ENCODE results near the gene FAM89B. TPM values are rescaled to one million over a fixed set of nuclear protein-coding genes. Genes with fewer than 3 reads are reported as not detected.

FAM89B gene
- total and polyA plus RNA-seq, 4 donors: 49.5 to 83.4 (median 65.9) TPM

DNA sequence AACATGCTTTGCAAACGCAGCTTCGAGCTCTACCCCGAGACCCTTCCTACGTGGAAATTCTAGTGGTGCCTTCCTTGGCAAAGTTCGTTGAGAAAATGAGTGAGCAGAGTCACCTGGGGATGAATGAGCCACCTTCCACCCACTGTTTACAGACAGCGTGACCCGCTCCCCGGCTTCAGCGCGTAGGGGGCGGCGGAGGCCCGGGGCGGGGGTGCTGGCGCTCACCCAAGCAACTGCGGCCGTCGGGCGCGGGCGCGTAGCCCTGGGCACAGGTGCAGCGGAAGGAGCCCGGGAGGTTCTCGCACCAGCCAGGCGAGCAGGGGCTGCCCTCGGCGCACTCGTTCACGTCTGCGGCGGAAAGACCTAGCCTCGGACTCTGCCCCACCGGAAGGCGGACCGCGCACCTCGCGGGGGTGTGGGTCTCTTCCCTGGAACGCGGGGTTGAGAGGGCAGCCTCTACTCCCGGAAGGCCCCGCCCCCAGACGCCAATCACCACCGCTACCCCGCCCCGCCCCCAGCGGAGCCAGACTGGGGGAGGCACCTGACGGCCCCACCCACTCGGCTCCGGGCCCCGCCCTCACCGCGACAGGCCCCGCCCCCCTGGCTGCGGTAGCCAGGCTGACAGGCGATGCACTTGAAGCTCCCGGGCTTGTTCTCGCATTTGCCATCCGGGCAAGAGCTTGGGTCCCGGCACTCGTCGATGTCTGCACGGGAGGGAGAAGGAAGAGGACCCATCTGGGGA, 25.9 kb upstream of the FAM89B start:
- Histone ChIP-seq H3K27ac (ENCODE audit: low read depth in 1 of 2, low read length in 2 of 2) (no peak overlapping the region), H3K36me3 (ENCODE audit: control insufficient read depth in 1 of 2, insufficient read depth in 2 of 2, low read length in 1 of 2) (no peaks in the 10 kb centered on the region), H3K4me1 (ENCODE audit: control insufficient read depth in 1 of 2, insufficient read depth in 2 of 2, low read length in 2 of 2) (no peaks in the 10 kb centered on the region), H3K4me3 (ENCODE audit: low read length in 2 of 2) (no peak overlapping the region), H3K27me3 (ENCODE audit: control insufficient read depth in 1 of 2, insufficient read depth in 2 of 2, low read length in 1 of 2) (no peaks in the 10 kb centered on the region), H3K9me3 (ENCODE audit: control insufficient read depth, low read length) (no peaks in the 10 kb centered on the region)
- WGBS, 2 donors: 60% methylated on average over 60 to 64 of the region's 64 CpGs
- intact Hi-C loops (cut with DNase I): no loop called here
- DNase-seq: peak; percentile 89 to 91
- peak; percentile 74 for ATAC-seq (ENCODE audit: low FRiP score)

DNA sequence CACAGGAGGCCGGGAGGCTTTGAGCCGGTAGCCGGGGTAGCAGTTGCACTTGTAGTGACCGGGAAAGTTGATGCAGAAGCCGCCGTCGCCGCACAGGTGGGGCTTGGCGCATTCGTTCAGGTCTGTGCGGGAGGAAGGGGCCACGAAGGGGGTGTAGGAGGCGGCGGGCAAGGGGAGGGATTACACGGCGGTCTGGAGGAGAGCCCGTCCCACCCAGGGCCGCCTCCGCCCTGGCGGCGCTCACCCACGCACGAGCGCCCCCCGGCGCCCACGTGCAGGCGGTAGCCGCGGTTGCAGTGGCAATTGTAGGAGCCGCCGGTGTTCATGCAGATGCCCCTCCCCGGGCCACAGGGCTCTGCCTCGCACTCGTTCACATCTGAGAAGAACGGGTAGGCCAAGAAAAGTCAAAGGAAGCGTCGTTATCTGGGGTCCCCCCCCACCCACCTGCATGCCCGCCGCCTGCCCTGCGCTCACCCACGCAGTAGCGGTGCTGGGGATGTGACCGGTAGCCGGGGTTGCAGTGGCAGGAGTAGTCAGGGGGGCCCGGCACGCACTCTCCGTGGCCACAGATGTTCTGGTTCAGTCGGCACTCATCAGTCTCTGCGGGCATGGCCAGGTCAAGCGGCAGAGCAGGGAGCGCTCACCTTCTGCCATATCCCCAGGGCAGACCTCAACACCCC, 24.8 kb upstream of the FAM89B start:
- WGBS, 2 donors: 75 to 78% methylated on average over 43 to 52 of the region's 52 CpGs
- Histone ChIP-seq H3K27me3 (ENCODE audit: control insufficient read depth in 1 of 2, insufficient read depth in 2 of 2, low read length in 1 of 2) (no peaks in the 10 kb centered on the region), H3K4me1 (ENCODE audit: control insufficient read depth in 1 of 2, insufficient read depth in 2 of 2, low read length in 2 of 2) (no peaks in the 10 kb centered on the region), H3K36me3 (ENCODE audit: control insufficient read depth in 1 of 2, insufficient read depth in 2 of 2, low read length in 1 of 2) (peaks cover 0 to 2% of the 10 kb centered on the region in 2 donors), H3K27ac (ENCODE audit: low read depth in 1 of 2, low read length in 2 of 2) (no peak overlapping the region), H3K4me3 (ENCODE audit: low read length in 2 of 2) (no peak overlapping the region), H3K9me3 (ENCODE audit: control insufficient read depth, low read length) (no peaks in the 10 kb centered on the region)
- intact Hi-C loops (cut with DNase I): no loop called here
- ATAC-seq (ENCODE audit: low FRiP score): no peak
- no peak for DNase-seq

DNA sequence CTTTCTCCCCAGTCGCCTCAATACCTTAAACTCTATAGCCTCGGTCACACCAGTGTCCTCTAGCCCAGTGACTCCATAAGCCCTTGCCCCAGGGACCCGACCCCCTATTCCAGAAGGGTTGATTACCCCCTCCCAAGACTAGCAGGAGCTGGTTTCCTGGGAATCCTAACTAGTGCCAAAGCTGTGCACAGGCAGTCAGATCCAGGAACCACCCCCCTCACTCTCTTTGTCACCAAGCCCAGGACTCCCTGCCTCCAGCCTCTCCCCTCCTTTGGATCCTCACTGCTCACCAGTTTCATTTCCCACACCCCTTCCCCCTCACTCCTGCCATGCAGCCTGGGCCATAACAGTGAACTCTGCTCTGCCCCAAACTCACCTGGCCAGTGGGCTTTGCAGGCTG, 23.9 kb upstream of the FAM89B start:
- H3K9me3 ChIP-seq (ENCODE audit: control insufficient read depth, low read length): no peaks in the 10 kb centered on the region
- DNase-seq (no peak), ATAC-seq (ENCODE audit: low FRiP score) (no peak)
- H3K27me3 ChIP-seq (ENCODE audit: control insufficient read depth in 1 of 2, insufficient read depth in 2 of 2, low read length in 1 of 2): no peaks in the 10 kb centered on the region
- H3K4me1 ChIP-seq (ENCODE audit: control insufficient read depth in 1 of 2, insufficient read depth in 2 of 2, low read length in 2 of 2): no peaks in the 10 kb centered on the region
- H3K36me3 ChIP-seq (ENCODE audit: control insufficient read depth in 1 of 2, insufficient read depth in 2 of 2, low read length in 1 of 2): peaks cover 0 to 2% of the 10 kb centered on the region in 2 donors
- WGBS, 2 donors: 86 to 88% methylated on average over 3 of the region's 3 CpGs
- H3K27ac ChIP-seq (ENCODE audit: low read depth in 1 of 2, low read length in 2 of 2): no peak overlapping the region
- no peak overlapping the region for H3K4me3 ChIP-seq (ENCODE audit: low read length in 2 of 2)
- intact Hi-C loops (cut with DNase I): no loop called here

DNA sequence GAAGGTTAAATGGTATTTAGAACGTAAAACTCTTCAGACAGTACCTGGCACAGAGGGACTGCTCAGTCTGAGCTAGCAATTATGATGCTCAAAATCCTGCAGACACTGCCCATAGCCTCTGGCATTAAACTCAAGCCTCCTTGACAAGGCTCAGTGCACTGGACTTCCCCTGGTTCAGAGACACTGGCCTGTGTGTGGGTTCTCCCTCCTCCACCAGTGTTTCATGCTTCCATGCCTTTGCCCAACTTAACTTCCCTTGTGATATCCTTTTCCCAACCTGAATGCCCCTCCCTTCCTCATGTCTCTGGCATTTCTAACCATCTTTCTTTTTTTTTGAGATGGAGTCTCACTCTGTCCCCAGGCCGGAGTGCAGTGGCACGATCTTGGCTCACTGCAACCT, 23.2 kb upstream of the FAM89B start:
- no peaks in the 10 kb centered on the region for H3K27me3 ChIP-seq (ENCODE audit: control insufficient read depth in 1 of 2, insufficient read depth in 2 of 2, low read length in 1 of 2)
- no peak for DNase-seq
- no peaks in the 10 kb centered on the region for H3K9me3 ChIP-seq (ENCODE audit: control insufficient read depth, low read length)
- no peak overlapping the region for H3K27ac ChIP-seq (ENCODE audit: low read depth in 1 of 2, low read length in 2 of 2)
- intact Hi-C loops (cut with DNase I): no loop called here
- peaks cover 0 to 2% of the 10 kb centered on the region in 2 donors for H3K36me3 ChIP-seq (ENCODE audit: control insufficient read depth in 1 of 2, insufficient read depth in 2 of 2, low read length in 1 of 2)
- WGBS, 2 donors: 83 to 85% methylated on average over 3 of the region's 3 CpGs
- no peak for ATAC-seq (ENCODE audit: low FRiP score)
- no peak overlapping the region for H3K4me3 ChIP-seq (ENCODE audit: low read length in 2 of 2)
- H3K4me1 ChIP-seq (ENCODE audit: control insufficient read depth in 1 of 2, insufficient read depth in 2 of 2, low read length in 2 of 2): no peaks in the 10 kb centered on the region

DNA sequence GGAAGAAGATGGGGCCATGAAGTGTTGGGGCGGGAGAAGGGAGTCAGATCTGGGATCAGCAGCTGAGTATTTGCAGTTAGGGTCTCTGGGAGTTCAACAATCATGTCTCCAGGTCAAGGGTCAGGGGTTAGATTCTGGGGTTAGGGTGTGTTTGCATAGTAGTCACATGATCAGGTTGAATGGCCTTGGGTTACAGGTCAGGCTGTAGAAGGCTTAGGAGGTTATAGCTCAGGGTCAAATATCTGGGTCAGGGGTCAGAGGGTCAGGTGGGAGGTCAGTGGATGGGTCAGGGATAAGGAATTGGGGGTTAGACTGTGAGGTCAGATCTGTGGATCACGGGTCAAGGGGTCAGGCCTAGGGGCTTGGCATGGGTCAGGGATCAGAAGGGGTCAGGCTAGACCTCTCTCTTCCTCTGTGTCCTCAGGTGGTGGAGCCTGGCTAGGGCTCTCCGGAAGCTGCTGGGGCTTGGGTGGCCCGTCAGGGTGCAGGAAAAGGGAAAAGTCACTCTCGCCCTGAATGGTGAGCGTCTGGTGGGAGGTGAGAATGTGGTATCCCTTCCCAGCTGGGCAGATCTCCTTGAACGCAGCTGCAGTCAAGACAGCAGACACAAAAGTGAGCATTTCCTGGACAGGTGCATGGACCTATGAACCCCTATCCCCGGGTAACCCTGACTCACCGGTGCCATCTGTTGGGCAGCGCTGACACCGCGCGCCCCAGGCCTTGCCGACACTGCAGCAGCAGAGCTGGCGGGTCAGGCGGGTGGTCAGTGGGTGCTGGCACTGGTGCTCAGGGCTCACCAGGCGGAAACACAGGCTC, 20.6 kb upstream of the FAM89B start:
- intact Hi-C loops (cut with DNase I): no loop called here
- peaks cover 0 to 2% of the 10 kb centered on the region in 2 donors for H3K36me3 ChIP-seq (ENCODE audit: control insufficient read depth in 1 of 2, insufficient read depth in 2 of 2, low read length in 1 of 2)
- no peak overlapping the region for H3K4me3 ChIP-seq (ENCODE audit: low read length in 2 of 2)
- no peak overlapping the region for H3K27ac ChIP-seq (ENCODE audit: low read depth in 1 of 2, low read length in 2 of 2)
- H3K4me1 ChIP-seq (ENCODE audit: control insufficient read depth in 1 of 2, insufficient read depth in 2 of 2, low read length in 2 of 2): no peaks in the 10 kb centered on the region
- no peaks in the 10 kb centered on the region for H3K27me3 ChIP-seq (ENCODE audit: control insufficient read depth in 1 of 2, insufficient read depth in 2 of 2, low read length in 1 of 2)
- 54 to 55% methylated on average over 17 of the region's 17 CpGs for WGBS, 2 donors
- no peaks in the 10 kb centered on the region for H3K9me3 ChIP-seq (ENCODE audit: control insufficient read depth, low read length)
- DNase-seq (no peak), ATAC-seq (ENCODE audit: low FRiP score) (no peak)

DNA sequence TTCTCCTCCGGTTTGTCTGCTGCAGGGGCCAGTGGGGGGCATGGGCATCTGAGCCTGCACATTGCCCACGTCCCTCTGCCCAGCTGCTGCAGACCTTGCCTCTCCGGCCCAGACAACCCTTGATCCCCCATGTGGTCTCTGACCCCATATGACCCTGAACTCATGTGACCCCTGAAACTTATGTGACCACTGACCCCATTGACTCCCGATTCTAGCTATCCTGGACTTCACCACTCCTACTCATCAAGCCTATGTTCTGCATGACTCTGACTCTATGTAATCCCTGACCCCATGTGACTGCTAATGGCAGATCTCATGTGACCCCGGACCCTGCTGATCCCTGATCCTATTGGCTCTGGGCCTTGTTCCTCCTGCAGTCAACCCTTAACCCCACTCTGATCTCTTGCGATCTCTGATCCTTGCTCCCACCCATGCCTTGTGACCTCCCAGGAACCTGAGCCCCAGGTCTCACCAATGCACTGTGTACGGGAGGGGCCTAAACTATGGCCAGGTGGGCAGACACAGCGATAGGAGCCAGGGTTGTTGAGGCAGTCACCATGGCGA, 19.9 kb upstream of the FAM89B start:
- ATAC-seq (ENCODE audit: low FRiP score): no peak
- H3K4me1 ChIP-seq (ENCODE audit: control insufficient read depth in 1 of 2, insufficient read depth in 2 of 2, low read length in 2 of 2): no peaks in the 10 kb centered on the region

DNA sequence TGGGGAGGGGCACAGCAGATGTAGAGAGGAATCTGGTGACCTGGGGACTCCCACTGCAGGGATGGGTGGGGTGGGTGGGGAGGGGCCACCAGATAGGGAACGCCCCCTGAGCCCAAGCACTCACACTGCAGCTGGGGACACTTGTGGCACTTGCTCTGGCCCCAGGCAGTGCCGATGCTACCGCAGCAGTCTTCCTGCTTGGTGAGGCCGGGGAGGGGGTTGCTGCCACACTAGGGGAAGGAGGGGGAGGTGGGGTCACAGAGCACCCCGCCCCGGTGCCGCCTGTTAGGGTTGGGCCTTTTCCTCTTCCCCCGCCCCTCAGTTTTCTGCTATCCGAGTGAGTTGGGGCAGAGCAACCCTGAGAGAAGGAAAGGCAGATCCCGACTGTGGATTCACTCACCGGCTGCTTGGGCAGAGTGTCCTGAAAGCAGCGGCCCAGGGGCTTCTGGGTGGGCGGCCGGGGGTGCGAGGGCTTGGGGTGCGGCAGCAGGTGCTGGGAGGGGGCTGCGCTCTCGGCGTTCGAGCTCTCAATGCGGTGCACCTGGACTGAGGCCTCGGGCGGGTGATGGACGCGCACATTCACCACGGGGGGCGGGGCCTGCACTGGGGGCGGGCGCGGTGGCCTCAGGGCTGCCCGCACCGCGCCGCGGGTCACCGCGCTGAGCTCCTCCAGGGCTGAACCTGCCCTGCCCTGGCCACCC, 18.9 kb upstream of the FAM89B start:
- no peaks in the 10 kb centered on the region for H3K4me1 ChIP-seq (ENCODE audit: control insufficient read depth in 1 of 2, insufficient read depth in 2 of 2, low read length in 2 of 2)

More for the DNA sequence above, 19.9 kb upstream of the FAM89B start:
- WGBS, 2 donors: 74 to 75% methylated on average over 9 of the region's 9 CpGs
- Histone ChIP-seq H3K9me3 (ENCODE audit: control insufficient read depth, low read length) (no peaks in the 10 kb centered on the region), H3K27ac (ENCODE audit: low read depth in 1 of 2, low read length in 2 of 2) (no peak overlapping the region), H3K4me3 (ENCODE audit: low read length in 2 of 2) (no peak overlapping the region), H3K27me3 (ENCODE audit: control insufficient read depth in 1 of 2, insufficient read depth in 2 of 2, low read length in 1 of 2) (no peaks in the 10 kb centered on the region), H3K36me3 (ENCODE audit: control insufficient read depth in 1 of 2, insufficient read depth in 2 of 2, low read length in 1 of 2) (peaks cover 0 to 2% of the 10 kb centered on the region in 2 donors)
- intact Hi-C loops (cut with DNase I): no loop called here
- DNase-seq: no peak

More for the DNA sequence above, 18.9 kb upstream of the FAM89B start:
- Histone ChIP-seq H3K27ac (ENCODE audit: low read depth in 1 of 2, low read length in 2 of 2) (no peak overlapping the region), H3K9me3 (ENCODE audit: control insufficient read depth, low read length) (no peaks in the 10 kb centered on the region), H3K27me3 (ENCODE audit: control insufficient read depth in 1 of 2, insufficient read depth in 2 of 2, low read length in 1 of 2) (no peaks in the 10 kb centered on the region), H3K36me3 (ENCODE audit: control insufficient read depth in 1 of 2, insufficient read depth in 2 of 2, low read length in 1 of 2) (peaks cover 0 to 2% of the 10 kb centered on the region in 2 donors), H3K4me3 (ENCODE audit: low read length in 2 of 2) (no peak overlapping the region)
- intact Hi-C loops (cut with DNase I): no loop called here
- no peak for DNase-seq
- WGBS, 2 donors: 59 to 61% methylated on average over 36 to 37 of the region's 37 CpGs
- no peak for ATAC-seq (ENCODE audit: low FRiP score)
